NCI-H446 treated with DMSO at 0.1 percent for 48 hours (cell line): ENCODE data around the gene MICU2.

ENCODE experiments used
- DNase-seq: peaks from one replicate; lab custom pipeline; 2025; lab: John Stamatoyannopoulos, UW

MICU2 gene

GRCh38 chr13:21483748-21484147 lies 120.2 kb downstream of the MICU2 start:
- no peak for DNase-seq

- DNase-seq, result no peak
Observed at GRCh38 chr13:21481359-21481758, 122.6 kb downstream of the MICU2 start.

GRCh38 chr13:21478881-21479808 lies 124.8 kb downstream of the MICU2 start:
- peak; percentile 39 for DNase-seq

GRCh38 chr13:21476893-21477472 lies 127.0 kb downstream of the MICU2 start:
- peak; percentile 22 for DNase-seq

GRCh38 chr13:21475115-21475514 lies 128.9 kb downstream of the MICU2 start:
- DNase-seq, result no peak

GRCh38 chr13:21470785-21471184 lies 133.2 kb downstream of the MICU2 start:
- DNase-seq, result no peak

GRCh38 chr13:21466527-21466926 lies 137.4 kb downstream of the MICU2 start:
- no peak for DNase-seq

- no peak for DNase-seq
Observed at GRCh38 chr13:21465710-21466160, 138.2 kb downstream of the MICU2 start.

GRCh38 chr13:21463424-21463823 lies 140.5 kb downstream of the MICU2 start:
- DNase-seq, result no peak

GRCh38 chr13:21461131-21461530 lies 142.8 kb downstream of the MICU2 start:
- DNase-seq, result no peak

GRCh38 chr13:21458813-21459701 lies 144.9 kb downstream of the MICU2 start, which contains the start of gene ZDHHC20:
ZDHHC20 (minus strand) TSS chr13:21459303; CDS start chr13:21459171, 132 bp downstream.
- peak; percentile 59 for DNase-seq

- no peak for DNase-seq
Observed at GRCh38 chr13:21458451-21458812, 145.5 kb downstream of the MICU2 start.

GRCh38 chr13:21453387-21454081 lies 150.4 kb downstream of the MICU2 start:
- no peak for DNase-seq

GRCh38 chr13:21450936-21451335 lies 153.0 kb downstream of the MICU2 start:
- no peak for DNase-seq

- DNase-seq, result no peak
Observed at GRCh38 chr13:21446656-21447055, 157.3 kb downstream of the MICU2 start.

- no peak for DNase-seq
Observed at GRCh38 chr13:21445759-21446158, 158.2 kb downstream of the MICU2 start.

GRCh38 chr13:21443171-21443570 lies 160.8 kb downstream of the MICU2 start:
- no peak for DNase-seq
